ENCODE data around the gene VAV2.

DNA sequence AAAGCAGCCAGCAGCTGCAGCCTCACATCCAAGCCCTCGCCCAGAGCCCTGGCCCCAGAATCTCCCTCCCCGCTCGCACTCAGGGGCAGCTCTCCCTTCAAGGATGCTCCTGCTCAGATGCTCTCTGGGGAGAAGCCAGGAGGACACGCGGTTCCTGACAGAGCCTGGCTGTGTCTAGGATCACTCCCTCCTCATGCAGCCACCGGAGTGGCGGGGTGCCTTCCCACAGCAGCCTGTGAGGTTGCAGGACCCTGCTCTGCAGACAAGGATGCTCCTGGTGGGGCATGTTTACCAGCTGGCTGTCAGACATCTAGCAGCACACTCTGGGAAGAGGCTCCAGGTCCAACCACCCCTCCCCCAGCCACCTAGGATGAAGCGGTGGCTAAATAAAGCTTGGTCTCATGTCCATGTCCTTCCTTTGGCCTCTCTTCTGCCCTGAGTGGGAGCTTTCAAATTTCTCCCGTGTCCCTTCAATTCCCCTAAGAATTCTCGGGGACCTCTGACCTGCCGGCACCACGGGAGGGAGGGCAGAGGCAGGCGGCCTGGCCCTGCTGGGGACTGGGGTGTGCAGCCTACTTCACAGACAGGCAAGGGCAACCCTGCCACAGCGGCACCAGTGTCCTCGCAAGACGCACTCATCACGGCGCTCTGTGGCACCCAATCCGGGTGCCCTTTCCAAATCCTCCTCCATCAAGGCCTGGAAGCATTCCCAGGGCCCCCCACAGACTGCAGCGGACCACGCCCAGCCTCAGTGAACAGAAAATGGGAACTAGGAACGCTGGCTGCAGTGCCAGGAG lies 165.6 kb downstream of the VAV2 start:
- TF ChIP-seq, protein P1, sequence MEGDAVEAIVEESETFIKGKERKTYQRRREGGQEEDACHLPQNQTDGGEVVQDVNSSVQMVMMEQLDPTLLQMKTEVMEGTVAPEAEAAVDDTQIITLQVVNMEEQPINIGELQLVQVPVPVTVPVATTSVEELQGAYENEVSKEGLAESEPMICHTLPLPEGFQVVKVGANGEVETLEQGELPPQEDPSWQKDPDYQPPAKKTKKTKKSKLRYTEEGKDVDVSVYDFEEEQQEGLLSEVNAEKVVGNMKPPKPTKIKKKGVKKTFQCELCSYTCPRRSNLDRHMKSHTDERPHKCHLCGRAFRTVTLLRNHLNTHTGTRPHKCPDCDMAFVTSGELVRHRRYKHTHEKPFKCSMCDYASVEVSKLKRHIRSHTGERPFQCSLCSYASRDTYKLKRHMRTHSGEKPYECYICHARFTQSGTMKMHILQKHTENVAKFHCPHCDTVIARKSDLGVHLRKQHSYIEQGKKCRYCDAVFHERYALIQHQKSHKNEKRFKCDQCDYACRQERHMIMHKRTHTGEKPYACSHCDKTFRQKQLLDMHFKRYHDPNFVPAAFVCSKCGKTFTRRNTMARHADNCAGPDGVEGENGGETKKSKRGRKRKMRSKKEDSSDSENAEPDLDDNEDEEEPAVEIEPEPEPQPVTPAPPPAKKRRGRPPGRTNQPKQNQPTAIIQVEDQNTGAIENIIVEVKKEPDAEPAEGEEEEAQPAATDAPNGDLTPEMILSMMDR (IDR thresholded peaks at IDR 0.05), result no peak
- TF ChIP-seq POLR2A (IDR thresholded peaks at IDR 0.05), result no peak

Data from sigmoid colon (tissue), 3 donors.